ENCODE measurements around the gene NFILZ. TPM values are rescaled to one million over a fixed set of nuclear protein-coding genes. Genes with fewer than 3 reads are reported as not detected.

Gene NFILZ
- total and polyA plus RNA-seq, 2 donors (not counting 1 experiment from before 2014, with no cell fraction given) = not detected

DNA sequence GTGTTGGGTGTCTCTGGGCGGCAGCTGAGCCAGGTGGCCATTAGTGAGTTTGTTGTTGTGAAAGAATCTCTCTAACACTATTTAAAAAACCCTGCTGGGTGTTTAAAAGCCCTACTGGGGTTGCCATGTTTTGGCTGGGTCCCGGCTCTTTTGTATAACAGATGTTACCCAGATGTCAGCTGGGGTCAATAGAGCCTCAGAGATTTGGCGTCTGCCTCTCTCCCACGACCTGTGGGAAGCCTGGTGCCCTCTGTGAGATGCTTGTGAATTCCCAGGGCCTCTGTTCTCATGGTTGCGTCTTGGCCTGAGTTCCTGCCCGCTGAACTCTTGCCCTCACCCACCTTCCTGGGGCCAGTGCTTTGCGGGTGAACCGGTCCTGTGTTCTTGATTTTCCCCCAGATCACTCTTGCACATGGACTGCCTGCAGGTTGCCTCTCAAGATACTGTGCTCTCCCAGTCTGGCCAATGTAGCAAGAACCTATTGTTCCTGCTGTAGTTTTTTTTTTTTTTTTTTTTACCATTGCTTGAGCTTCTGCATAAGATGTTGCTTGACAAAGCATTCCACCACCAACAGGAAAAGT is 9.5 kb downstream of the NFILZ start:
- no peaks in the 10 kb centered on the region for H3K79me2 ChIP-seq (ENCODE audit: control insufficient read depth, insufficient read depth, low read length)
- DNase-seq (ENCODE audit: low read depth in 2 of 2) = no peak
- H3K4me1 ChIP-seq (ENCODE audit: control insufficient read depth, extremely low read depth, insufficient read depth, low read length) = peaks cover 2% of the 10 kb centered on the region
- H3K36me3 ChIP-seq (ENCODE audit: control insufficient read depth, insufficient read depth, low read length) = no peaks in the 10 kb centered on the region
- no peaks in the 10 kb centered on the region for H3K9me3 ChIP-seq (ENCODE audit: control insufficient read depth, insufficient read depth, low read depth, low read length)
- no peak overlapping the region for H2AFZ ChIP-seq (ENCODE audit: low read length)
- no peak overlapping the region for H3K9ac ChIP-seq (ENCODE audit: insufficient read depth, low read length)
- no peak overlapping the region for H3K4me3 ChIP-seq (replicated peaks in 1 of 4; ENCODE audit: control extremely low read depth in 1 of 4, insufficient read depth in 1 of 4, low read depth in 3 of 4, low read length in 4 of 4)
- TF ChIP-seq, protein P1, sequence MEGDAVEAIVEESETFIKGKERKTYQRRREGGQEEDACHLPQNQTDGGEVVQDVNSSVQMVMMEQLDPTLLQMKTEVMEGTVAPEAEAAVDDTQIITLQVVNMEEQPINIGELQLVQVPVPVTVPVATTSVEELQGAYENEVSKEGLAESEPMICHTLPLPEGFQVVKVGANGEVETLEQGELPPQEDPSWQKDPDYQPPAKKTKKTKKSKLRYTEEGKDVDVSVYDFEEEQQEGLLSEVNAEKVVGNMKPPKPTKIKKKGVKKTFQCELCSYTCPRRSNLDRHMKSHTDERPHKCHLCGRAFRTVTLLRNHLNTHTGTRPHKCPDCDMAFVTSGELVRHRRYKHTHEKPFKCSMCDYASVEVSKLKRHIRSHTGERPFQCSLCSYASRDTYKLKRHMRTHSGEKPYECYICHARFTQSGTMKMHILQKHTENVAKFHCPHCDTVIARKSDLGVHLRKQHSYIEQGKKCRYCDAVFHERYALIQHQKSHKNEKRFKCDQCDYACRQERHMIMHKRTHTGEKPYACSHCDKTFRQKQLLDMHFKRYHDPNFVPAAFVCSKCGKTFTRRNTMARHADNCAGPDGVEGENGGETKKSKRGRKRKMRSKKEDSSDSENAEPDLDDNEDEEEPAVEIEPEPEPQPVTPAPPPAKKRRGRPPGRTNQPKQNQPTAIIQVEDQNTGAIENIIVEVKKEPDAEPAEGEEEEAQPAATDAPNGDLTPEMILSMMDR (conservative IDR thresholded peaks at IDR 0.05 in 1 of 2, IDR thresholded peaks at IDR 0.05 in 1 of 2; ENCODE audit: low read depth in 1 of 2, low read length in 2 of 2) = no peak
- TF ChIP-seq EZH2 (IDR thresholded peaks at IDR 0.05; ENCODE audit: low read length, missing control alignments) = no peak
- no peaks in the 10 kb centered on the region for H3K27me3 ChIP-seq (ENCODE audit: control insufficient read depth, insufficient read depth, low read length)
- H3K27ac ChIP-seq (ENCODE audit: insufficient read depth, low read length) = no peak overlapping the region
- H3K4me2 ChIP-seq (ENCODE audit: extremely low read depth, insufficient read depth, low read length) = no peak overlapping the region
- H4K20me1 ChIP-seq (ENCODE audit: control insufficient read depth, extremely low read depth, insufficient read depth, low read length) = no peaks in the 10 kb centered on the region

- no peak overlapping the region for H3K4me2 ChIP-seq (ENCODE audit: extremely low read depth, insufficient read depth, low read length)
- no peaks in the 10 kb centered on the region for H3K9me3 ChIP-seq (ENCODE audit: control insufficient read depth, insufficient read depth, low read depth, low read length)
- H3K27ac ChIP-seq (ENCODE audit: insufficient read depth, low read length) = no peak overlapping the region
- peaks cover 2% of the 10 kb centered on the region for H3K4me1 ChIP-seq (ENCODE audit: control insufficient read depth, extremely low read depth, insufficient read depth, low read length)
- no peak overlapping the region for H3K9ac ChIP-seq (ENCODE audit: insufficient read depth, low read length)
- no peak overlapping the region for H3K4me3 ChIP-seq (replicated peaks in 1 of 4; ENCODE audit: control extremely low read depth in 1 of 4, insufficient read depth in 1 of 4, low read depth in 3 of 4, low read length in 4 of 4)
- no peak for DNase-seq (ENCODE audit: low read depth in 2 of 2)
- H3K27me3 ChIP-seq (ENCODE audit: control insufficient read depth, insufficient read depth, low read length) = no peaks in the 10 kb centered on the region
- H3K79me2 ChIP-seq (ENCODE audit: control insufficient read depth, insufficient read depth, low read length) = no peaks in the 10 kb centered on the region
- no peak overlapping the region for H2AFZ ChIP-seq (ENCODE audit: low read length)
- H4K20me1 ChIP-seq (ENCODE audit: control insufficient read depth, extremely low read depth, insufficient read depth, low read length) = no peaks in the 10 kb centered on the region
- no peak for TF ChIP-seq EZH2 (IDR thresholded peaks at IDR 0.05; ENCODE audit: low read length, missing control alignments)
- TF ChIP-seq, protein P1 (conservative IDR thresholded peaks at IDR 0.05 in 1 of 2, IDR thresholded peaks at IDR 0.05 in 1 of 2; ENCODE audit: low read depth in 1 of 2, low read length in 2 of 2) = no peak
- no peaks in the 10 kb centered on the region for H3K36me3 ChIP-seq (ENCODE audit: control insufficient read depth, insufficient read depth, low read length)
Measured at GRCh38 chr19:8640402-8641004, 10.1 kb downstream of the NFILZ start.

DNA sequence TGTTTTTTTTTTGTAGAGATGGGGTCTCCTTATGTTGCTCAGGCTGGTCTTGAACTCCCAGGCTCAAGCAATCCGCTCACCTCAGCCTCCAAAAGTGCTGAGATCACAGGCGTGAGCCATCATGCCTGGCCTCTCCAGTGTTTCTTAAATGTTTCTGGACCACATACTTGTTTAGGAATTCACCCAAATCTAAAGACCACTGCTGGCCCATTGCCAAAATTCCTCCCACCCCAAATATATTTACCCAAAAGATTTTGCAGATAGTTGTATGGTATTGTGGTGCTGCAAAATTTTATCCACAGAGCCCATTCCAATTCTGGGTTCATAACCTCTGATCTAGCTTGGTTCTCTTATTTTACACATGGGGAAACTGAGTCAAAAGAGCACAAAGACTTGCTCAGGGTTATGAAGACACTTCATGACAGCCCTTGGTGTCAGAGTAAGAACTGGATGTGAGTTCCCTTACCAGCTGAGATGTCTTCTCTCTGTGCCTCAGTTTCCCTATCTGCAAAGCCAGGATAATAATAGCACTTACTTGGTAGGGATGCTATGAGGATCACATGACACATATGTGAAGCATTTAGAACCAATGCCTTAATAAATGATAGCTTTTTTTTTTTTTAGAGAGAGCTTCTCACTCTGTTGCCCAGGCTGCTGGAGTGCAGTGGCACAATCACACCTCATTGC is 10.9 kb downstream of the NFILZ start:
- no peak for DNase-seq (ENCODE audit: low read depth in 2 of 2)
- no peaks in the 10 kb centered on the region for H3K27me3 ChIP-seq (ENCODE audit: control insufficient read depth, insufficient read depth, low read length)
- no peaks in the 10 kb centered on the region for H3K9me3 ChIP-seq (ENCODE audit: control insufficient read depth, insufficient read depth, low read depth, low read length)
- no peak overlapping the region for H3K4me2 ChIP-seq (ENCODE audit: extremely low read depth, insufficient read depth, low read length)
- H3K79me2 ChIP-seq (ENCODE audit: control insufficient read depth, insufficient read depth, low read length) = no peaks in the 10 kb centered on the region
- H3K9ac ChIP-seq (ENCODE audit: insufficient read depth, low read length) = no peak overlapping the region
- no peak overlapping the region for H3K4me3 ChIP-seq (replicated peaks in 1 of 4; ENCODE audit: control extremely low read depth in 1 of 4, insufficient read depth in 1 of 4, low read depth in 3 of 4, low read length in 4 of 4)
- H3K4me1 ChIP-seq (ENCODE audit: control insufficient read depth, extremely low read depth, insufficient read depth, low read length) = peaks cover 2% of the 10 kb centered on the region
- H3K36me3 ChIP-seq (ENCODE audit: control insufficient read depth, insufficient read depth, low read length) = no peaks in the 10 kb centered on the region
- TF ChIP-seq, protein P1 (conservative IDR thresholded peaks at IDR 0.05 in 1 of 2, IDR thresholded peaks at IDR 0.05 in 1 of 2; ENCODE audit: low read depth in 1 of 2, low read length in 2 of 2) = no peak
- no peak for TF ChIP-seq EZH2 (IDR thresholded peaks at IDR 0.05; ENCODE audit: low read length, missing control alignments)
- H2AFZ ChIP-seq (ENCODE audit: low read length) = no peak overlapping the region
- H3K27ac ChIP-seq (ENCODE audit: insufficient read depth, low read length) = no peak overlapping the region
- no peaks in the 10 kb centered on the region for H4K20me1 ChIP-seq (ENCODE audit: control insufficient read depth, extremely low read depth, insufficient read depth, low read length)
